NT2/D1 (cell line): ENCODE measurements around the gene RAD9A.

Experiments
- DNase-seq: peaks from one replicate; pipeline ENCODE4 v3.0.0-alpha.2; 2011; ENCODE audit warnings: low read depth, low spot score
- H3K27me3 ChIP-seq: 2 replicates; pipeline ENCODE4 v1.6.0; 2011; ENCODE audit warnings: mild to moderate bottlenecking; ENCODE audit not compliant: insufficient read length, insufficient read depth
- H3K36me3 ChIP-seq: 2 replicates; pipeline ENCODE4 v1.6.1; 2011; ENCODE audit warnings: mild to moderate bottlenecking, low read length, mixed read lengths; ENCODE audit not compliant: insufficient read depth, insufficient read length
- H3K4me1 ChIP-seq: 2 replicates; pipeline ENCODE4 v1.5.1; 2011; ENCODE audit not compliant: insufficient read depth, insufficient read length
- H3K4me3 ChIP-seq: 2 replicates; pipeline ENCODE4 v1.5.1; 2011; ENCODE audit warnings: low read depth; ENCODE audit not compliant: insufficient read length
- H3K9ac ChIP-seq: 2 replicates; pipeline ENCODE4 v1.6.0; 2011; ENCODE audit warnings: low read depth; ENCODE audit not compliant: insufficient read length
- H3K9me3 ChIP-seq: 2 replicates; pipeline ENCODE4 v1.5.1; 2011; ENCODE audit warnings: mild to moderate bottlenecking, low read length; ENCODE audit not compliant: insufficient read depth
- SUZ12 ChIP-seq: IDR thresholded peaks from 2 replicates; pipeline ENCODE4 v1.6.1; 2011; ENCODE audit not compliant: insufficient read length, insufficient read depth; ENCODE audit errors: extremely low read depth
- YY1 ChIP-seq: IDR thresholded peaks from 2 replicates; pipeline ENCODE4 v1.6.1; 2011; ENCODE audit not compliant: insufficient read length, insufficient read depth
- ZNF274 ChIP-seq: IDR thresholded peaks from 2 replicates; pipeline ENCODE4 v1.6.1; 2011; ENCODE audit warnings: mild to moderate bottlenecking, low read depth, low read length

The RAD9A gene

GRCh38 chr11:67349457-67349856 is 42.3 kb upstream of the RAD9A start:
- H3K9ac ChIP-seq, result no peak overlapping the region

GRCh38 chr11:67349928-67350465 is 41.8 kb upstream of the RAD9A start:
- no peak overlapping the region for H3K4me3 ChIP-seq
- H3K36me3 ChIP-seq, result no peaks in the 10 kb centered on the region
- H3K9ac ChIP-seq, result no peak overlapping the region
- TF ChIP-seq ZNF274 (no peak), YY1 (no peak), SUZ12 (no peak)
- H3K27me3 ChIP-seq, result no peaks in the 10 kb centered on the region
- DNase-seq, result no peak
- no peaks in the 10 kb centered on the region for H3K9me3 ChIP-seq
- peaks cover 19% of the 10 kb centered on the region for H3K4me1 ChIP-seq

More at GRCh38 chr11:67349457-67349856, 42.3 kb upstream of the RAD9A start:
- no peak for TF ChIP-seq YY1
- no peak for TF ChIP-seq ZNF274
- no peak for TF ChIP-seq SUZ12
- Histone ChIP-seq H3K27me3 (no peaks in the 10 kb centered on the region), H3K4me1 (peaks cover 17% of the 10 kb centered on the region), H3K9me3 (no peaks in the 10 kb centered on the region), H3K36me3 (no peaks in the 10 kb centered on the region), H3K4me3 (no peak overlapping the region)
- no peak for DNase-seq

GRCh38 chr11:67351275-67352005 is 40.3 kb upstream of the RAD9A start:
- H3K9ac ChIP-seq, result peak overlapping the region; percentile 12

DNA sequence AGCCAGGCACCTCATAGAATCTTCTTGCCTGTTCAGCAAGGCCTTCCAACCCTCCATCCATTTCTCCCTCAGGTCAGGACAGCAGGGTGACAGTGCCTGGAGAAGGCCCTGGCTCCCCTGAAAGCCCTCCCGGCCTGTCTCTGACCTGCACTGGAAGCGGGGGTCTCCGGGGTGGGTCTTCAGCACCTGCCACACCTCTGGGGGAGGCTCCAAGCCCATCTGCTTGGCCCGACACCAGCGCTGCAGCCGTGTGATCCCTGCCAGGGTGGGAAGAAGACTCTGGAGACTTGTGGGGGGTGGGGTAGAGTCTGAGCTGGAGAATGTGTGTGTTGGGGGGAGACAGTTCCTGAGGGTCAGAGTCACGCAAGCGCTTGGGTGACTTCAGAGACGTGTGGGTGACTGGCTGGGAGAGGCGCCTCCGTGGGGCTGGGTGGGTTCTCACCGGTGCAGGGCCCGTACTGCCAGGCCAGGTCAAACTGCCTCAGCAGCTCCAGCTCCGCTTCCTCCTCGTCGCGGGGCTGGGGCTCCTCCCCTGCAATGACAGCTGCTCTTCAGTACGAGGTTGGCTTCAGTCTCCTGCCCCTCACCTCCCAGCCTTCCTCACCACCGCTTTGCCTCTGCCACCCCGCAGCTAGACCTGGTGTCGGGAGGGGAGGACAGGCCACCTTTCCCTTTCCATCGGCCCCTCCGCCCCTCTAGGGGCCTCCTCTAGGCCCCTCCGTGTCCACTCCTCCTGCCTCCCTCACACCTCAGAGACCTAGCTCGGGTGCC is 39.1 kb upstream of the RAD9A start:
- H3K4me1 ChIP-seq, result peaks cover 39% of the 10 kb centered on the region

More at GRCh38 chr11:67351275-67352005, 40.3 kb upstream of the RAD9A start:
- Histone ChIP-seq H3K27me3 (no peaks in the 10 kb centered on the region), H3K4me3 (no peak overlapping the region), H3K4me1 (peaks cover 31% of the 10 kb centered on the region), H3K9me3 (no peaks in the 10 kb centered on the region), H3K36me3 (no peaks in the 10 kb centered on the region)
- DNase-seq, result peak; percentile 90
- TF ChIP-seq ZNF274 (no peak), SUZ12 (no peak), YY1 (no peak)

GRCh38 chr11:67353317-67354074 is 38.3 kb upstream of the RAD9A start, which contains the start of gene POLD4:
Gene POLD4, minus strand, starts transcription at chr11:67353546. Its CDS starts 147 bp downstream, at chr11:67353399.
- Histone ChIP-seq H3K27me3 (no peaks in the 10 kb centered on the region), H3K4me1 (peaks cover 39% of the 10 kb centered on the region), H3K4me3 (peak within 1 kb of the TSS; percentile 64), H3K9ac (peak within 1 kb of the TSS; percentile 87), H3K9me3 (no peaks in the 10 kb centered on the region), H3K36me3 (no peaks in the 10 kb centered on the region)
- peak; percentile 97 for DNase-seq
- TF ChIP-seq SUZ12 (no peak), YY1 (no peak), ZNF274 (no peak)

More for the DNA sequence above, 39.1 kb upstream of the RAD9A start:
- no peaks in the 10 kb centered on the region for H3K36me3 ChIP-seq
- no peak for DNase-seq
- no peaks in the 10 kb centered on the region for H3K27me3 ChIP-seq
- H3K9ac ChIP-seq, result peak overlapping the region; percentile 87
- TF ChIP-seq SUZ12 (no peak), YY1 (no peak), ZNF274 (no peak)
- peak overlapping the region; percentile 64 for H3K4me3 ChIP-seq
- H3K9me3 ChIP-seq, result no peaks in the 10 kb centered on the region

DNA sequence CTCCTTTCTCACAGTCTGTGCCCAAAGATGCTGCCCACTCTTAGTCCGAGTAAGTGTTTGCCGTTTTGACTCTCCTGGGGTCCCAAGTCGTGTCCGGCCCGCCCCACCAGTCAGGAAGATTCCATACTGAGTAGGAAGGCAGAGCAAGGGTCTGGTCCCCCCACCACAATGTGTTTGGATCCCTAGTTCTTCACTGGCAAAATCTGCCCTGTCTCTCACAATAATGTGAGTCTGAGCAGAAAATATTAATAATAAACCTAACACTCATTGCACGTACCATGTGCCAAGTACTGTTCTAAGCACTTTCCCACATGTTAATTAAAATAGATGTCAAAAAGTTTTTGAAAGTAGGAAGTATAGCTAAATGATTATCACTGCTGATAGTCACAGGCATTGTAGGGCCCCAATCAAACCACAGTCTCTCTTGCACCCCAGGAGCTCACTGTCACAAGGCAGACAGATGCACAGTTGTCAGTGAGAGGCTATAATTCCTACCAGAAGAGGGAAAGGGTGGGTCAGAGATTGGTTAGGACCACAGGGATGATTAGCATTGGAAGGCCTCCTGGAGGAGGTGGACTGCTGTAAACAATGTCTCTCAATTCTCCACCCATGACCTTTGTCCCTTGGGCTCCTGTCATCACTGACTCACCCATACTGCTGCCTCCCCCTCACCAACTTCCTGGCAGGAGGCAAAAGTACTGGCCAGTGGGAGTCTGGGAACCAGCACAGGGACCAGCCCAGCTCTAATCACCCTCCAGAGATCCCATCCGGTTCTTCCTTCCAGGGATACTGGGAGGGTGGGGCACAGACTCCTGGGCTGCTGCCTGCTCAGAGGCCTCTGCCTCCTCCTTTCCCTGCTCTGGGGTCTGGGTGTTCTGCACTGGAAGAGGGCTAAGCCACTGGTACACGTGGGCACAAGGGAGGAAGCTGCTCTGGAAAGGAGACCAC is 37.4 kb upstream of the RAD9A start:
- Histone ChIP-seq H3K9ac (peak overlapping the region; percentile 68), H3K36me3 (no peaks in the 10 kb centered on the region), H3K9me3 (no peaks in the 10 kb centered on the region), H3K4me1 (peaks cover 39% of the 10 kb centered on the region), H3K27me3 (no peaks in the 10 kb centered on the region), H3K4me3 (peak overlapping the region; percentile 41)
- no peak for DNase-seq
- TF ChIP-seq SUZ12 (no peak), ZNF274 (no peak), YY1 (no peak)
